Measurements from ENCODE around the gene RBBP5. TPM values are rescaled to one million over a fixed set of nuclear protein-coding genes. Genes with fewer than 3 reads are reported as not detected.

RBBP5 gene
- total and polyA plus RNA-seq, 2 experiments from 2014 or later, result 14.1 to 26.5 TPM

DNA sequence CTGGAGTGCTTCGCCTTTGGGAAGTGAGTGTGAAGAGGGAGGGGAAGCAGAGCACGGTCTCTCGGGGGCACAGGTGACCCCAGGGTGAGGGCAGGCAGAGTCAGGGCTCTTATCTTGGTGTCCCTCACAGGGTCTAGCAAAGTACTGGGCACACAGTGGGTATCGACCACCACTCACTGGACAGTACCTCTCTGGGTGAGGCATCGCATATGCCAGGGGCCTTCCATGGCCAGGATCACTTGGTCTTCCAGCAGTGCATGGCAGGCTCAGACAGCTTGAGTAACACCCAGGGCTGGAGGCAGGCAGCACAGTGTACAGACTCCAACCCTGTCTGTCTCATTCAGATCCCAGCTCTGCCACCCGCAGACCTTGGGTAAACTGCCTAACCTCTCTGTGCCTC, 62.1 kb downstream of the RBBP5 start:
- Histone ChIP-seq H3K4me3 (no peak overlapping the region), H3K27ac (ENCODE audit: low read depth) (no peak overlapping the region), H3K79me2 (replicated peaks; ENCODE audit: insufficient read depth) (no peaks in the 10 kb centered on the region), H4K20me1 (replicated peaks; ENCODE audit: insufficient read depth) (no peaks in the 10 kb centered on the region), H3K4me2 (no peak overlapping the region), H3F3A (replicated peaks; ENCODE audit: low read depth) (no peaks in the 10 kb centered on the region), H3K36me3 (ENCODE audit: insufficient read depth) (no peaks in the 10 kb centered on the region), H3K9me2 (ENCODE audit: insufficient read depth) (no peaks in the 10 kb centered on the region), H3K27me3 (ENCODE audit: insufficient read depth) (no peaks in the 10 kb centered on the region), H2AFZ (no peak overlapping the region), H3K4me1 (ENCODE audit: insufficient read depth) (no peaks in the 10 kb centered on the region)
- H3K27me3 Mint-ChIP-seq (ENCODE audit: insufficient read depth, low read depth, poor library complexity), result peaks cover 15% of the 10 kb centered on the region
- no peak overlapping the region for H3K27ac Mint-ChIP-seq
- no peaks in the 10 kb centered on the region for H3K9me3 Mint-ChIP-seq
- no peak for DNase-seq (ENCODE audit: low spot score)
- peaks cover 14% of the 10 kb centered on the region for H3K4me1 Mint-ChIP-seq
- H3K36me3 Mint-ChIP-seq (ENCODE audit: low read depth), result no peaks in the 10 kb centered on the region
- H3K4me3 Mint-ChIP-seq, result no peak overlapping the region
- ATAC-seq, result no peak
- TF ChIP-seq, protein P1, sequence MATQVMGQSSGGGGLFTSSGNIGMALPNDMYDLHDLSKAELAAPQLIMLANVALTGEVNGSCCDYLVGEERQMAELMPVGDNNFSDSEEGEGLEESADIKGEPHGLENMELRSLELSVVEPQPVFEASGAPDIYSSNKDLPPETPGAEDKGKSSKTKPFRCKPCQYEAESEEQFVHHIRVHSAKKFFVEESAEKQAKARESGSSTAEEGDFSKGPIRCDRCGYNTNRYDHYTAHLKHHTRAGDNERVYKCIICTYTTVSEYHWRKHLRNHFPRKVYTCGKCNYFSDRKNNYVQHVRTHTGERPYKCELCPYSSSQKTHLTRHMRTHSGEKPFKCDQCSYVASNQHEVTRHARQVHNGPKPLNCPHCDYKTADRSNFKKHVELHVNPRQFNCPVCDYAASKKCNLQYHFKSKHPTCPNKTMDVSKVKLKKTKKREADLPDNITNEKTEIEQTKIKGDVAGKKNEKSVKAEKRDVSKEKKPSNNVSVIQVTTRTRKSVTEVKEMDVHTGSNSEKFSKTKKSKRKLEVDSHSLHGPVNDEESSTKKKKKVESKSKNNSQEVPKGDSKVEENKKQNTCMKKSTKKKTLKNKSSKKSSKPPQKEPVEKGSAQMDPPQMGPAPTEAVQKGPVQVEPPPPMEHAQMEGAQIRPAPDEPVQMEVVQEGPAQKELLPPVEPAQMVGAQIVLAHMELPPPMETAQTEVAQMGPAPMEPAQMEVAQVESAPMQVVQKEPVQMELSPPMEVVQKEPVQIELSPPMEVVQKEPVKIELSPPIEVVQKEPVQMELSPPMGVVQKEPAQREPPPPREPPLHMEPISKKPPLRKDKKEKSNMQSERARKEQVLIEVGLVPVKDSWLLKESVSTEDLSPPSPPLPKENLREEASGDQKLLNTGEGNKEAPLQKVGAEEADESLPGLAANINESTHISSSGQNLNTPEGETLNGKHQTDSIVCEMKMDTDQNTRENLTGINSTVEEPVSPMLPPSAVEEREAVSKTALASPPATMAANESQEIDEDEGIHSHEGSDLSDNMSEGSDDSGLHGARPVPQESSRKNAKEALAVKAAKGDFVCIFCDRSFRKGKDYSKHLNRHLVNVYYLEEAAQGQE (IDR thresholded peaks at IDR 0.05; ENCODE audit: unreplicated experiment), result no peak
- TF ChIP-seq CREB1 (CRISPR knock-in tag; IDR thresholded peaks at IDR 0.05; ENCODE audit: low read depth), result no peak
- TF ChIP-seq EZH2 (IDR thresholded peaks at IDR 0.05; ENCODE audit: low read depth, unreplicated experiment), result no peak
- TF ChIP-seq, protein P2, sequence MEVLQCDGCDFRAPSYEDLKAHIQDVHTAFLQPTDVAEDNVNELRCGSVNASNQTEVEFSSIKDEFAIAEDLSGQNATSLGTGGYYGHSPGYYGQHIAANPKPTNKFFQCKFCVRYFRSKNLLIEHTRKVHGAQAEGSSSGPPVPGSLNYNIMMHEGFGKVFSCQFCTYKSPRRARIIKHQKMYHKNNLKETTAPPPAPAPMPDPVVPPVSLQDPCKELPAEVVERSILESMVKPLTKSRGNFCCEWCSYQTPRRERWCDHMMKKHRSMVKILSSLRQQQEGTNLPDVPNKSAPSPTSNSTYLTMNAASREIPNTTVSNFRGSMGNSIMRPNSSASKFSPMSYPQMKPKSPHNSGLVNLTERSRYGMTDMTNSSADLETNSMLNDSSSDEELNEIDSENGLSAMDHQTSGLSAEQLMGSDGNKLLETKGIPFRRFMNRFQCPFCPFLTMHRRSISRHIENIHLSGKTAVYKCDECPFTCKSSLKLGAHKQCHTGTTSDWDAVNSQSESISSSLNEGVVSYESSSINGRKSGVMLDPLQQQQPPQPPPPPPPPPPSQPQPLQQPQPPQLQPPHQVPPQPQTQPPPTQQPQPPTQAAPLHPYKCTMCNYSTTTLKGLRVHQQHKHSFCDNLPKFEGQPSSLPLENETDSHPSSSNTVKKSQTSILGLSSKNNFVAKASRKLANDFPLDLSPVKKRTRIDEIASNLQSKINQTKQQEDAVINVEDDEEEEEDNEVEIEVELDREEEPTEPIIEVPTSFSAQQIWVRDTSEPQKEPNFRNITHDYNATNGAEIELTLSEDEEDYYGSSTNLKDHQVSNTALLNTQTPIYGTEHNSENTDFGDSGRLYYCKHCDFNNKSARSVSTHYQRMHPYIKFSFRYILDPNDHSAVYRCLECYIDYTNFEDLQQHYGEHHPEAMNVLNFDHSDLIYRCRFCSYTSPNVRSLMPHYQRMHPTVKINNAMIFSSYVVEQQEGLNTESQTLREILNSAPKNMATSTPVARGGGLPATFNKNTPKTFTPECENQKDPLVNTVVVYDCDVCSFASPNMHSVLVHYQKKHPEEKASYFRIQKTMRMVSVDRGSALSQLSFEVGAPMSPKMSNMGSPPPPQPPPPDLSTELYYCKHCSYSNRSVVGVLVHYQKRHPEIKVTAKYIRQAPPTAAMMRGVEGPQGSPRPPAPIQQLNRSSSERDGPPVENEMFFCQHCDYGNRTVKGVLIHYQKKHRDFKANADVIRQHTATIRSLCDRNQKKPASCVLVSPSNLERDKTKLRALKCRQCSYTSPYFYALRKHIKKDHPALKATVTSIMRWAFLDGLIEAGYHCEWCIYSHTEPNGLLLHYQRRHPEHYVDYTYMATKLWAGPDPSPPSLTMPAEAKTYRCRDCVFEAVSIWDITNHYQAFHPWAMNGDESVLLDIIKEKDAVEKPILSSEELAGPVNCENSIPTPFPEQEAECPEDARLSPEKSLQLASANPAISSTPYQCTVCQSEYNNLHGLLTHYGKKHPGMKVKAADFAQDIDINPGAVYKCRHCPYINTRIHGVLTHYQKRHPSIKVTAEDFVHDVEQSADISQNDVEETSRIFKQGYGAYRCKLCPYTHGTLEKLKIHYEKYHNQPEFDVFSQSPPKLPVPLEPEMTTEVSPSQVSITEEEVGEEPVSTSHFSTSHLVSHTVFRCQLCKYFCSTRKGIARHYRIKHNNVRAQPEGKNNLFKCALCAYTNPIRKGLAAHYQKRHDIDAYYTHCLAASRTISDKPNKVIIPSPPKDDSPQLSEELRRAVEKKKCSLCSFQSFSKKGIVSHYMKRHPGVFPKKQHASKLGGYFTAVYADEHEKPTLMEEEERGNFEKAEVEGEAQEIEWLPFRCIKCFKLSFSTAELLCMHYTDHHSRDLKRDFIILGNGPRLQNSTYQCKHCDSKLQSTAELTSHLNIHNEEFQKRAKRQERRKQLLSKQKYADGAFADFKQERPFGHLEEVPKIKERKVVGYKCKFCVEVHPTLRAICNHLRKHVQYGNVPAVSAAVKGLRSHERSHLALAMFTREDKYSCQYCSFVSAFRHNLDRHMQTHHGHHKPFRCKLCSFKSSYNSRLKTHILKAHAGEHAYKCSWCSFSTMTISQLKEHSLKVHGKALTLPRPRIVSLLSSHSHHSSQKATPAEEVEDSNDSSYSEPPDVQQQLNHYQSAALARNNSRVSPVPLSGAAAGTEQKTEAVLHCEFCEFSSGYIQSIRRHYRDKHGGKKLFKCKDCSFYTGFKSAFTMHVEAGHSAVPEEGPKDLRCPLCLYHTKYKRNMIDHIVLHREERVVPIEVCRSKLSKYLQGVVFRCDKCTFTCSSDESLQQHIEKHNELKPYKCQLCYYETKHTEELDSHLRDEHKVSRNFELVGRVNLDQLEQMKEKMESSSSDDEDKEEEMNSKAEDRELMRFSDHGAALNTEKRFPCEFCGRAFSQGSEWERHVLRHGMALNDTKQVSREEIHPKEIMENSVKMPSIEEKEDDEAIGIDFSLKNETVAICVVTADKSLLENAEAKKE (CRISPR knock-in tag; IDR thresholded peaks at IDR 0.05), result no peak
- TF ChIP-seq STAT1 (IDR thresholded peaks at IDR 0.05; ENCODE audit: unreplicated experiment), result no peak
- TF ChIP-seq, protein P3, sequence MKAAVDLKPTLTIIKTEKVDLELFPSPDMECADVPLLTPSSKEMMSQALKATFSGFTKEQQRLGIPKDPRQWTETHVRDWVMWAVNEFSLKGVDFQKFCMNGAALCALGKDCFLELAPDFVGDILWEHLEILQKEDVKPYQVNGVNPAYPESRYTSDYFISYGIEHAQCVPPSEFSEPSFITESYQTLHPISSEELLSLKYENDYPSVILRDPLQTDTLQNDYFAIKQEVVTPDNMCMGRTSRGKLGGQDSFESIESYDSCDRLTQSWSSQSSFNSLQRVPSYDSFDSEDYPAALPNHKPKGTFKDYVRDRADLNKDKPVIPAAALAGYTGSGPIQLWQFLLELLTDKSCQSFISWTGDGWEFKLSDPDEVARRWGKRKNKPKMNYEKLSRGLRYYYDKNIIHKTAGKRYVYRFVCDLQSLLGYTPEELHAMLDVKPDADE (IDR thresholded peaks at IDR 0.05), result no peak
- no peak for TF ChIP-seq NANOG (IDR thresholded peaks at IDR 0.05; ENCODE audit: borderline replicate concordance)
- TF ChIP-seq EZH2phosphoT487 (IDR thresholded peaks at IDR 0.05; ENCODE audit: unreplicated experiment), result no peak
- TF ChIP-seq POLR2AphosphoS5 (IDR thresholded peaks at IDR 0.05; ENCODE audit: low read depth), result no peak
- TF ChIP-seq JUNB (IDR thresholded peaks at IDR 0.05; ENCODE audit: unreplicated experiment), result no peak
- no peak for TF ChIP-seq ZNF114 (CRISPR knock-in tag; IDR thresholded peaks at IDR 0.05)
- TF ChIP-seq, protein P4, sequence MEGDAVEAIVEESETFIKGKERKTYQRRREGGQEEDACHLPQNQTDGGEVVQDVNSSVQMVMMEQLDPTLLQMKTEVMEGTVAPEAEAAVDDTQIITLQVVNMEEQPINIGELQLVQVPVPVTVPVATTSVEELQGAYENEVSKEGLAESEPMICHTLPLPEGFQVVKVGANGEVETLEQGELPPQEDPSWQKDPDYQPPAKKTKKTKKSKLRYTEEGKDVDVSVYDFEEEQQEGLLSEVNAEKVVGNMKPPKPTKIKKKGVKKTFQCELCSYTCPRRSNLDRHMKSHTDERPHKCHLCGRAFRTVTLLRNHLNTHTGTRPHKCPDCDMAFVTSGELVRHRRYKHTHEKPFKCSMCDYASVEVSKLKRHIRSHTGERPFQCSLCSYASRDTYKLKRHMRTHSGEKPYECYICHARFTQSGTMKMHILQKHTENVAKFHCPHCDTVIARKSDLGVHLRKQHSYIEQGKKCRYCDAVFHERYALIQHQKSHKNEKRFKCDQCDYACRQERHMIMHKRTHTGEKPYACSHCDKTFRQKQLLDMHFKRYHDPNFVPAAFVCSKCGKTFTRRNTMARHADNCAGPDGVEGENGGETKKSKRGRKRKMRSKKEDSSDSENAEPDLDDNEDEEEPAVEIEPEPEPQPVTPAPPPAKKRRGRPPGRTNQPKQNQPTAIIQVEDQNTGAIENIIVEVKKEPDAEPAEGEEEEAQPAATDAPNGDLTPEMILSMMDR (conservative IDR thresholded peaks at IDR 0.05; ENCODE audit: low read depth in 2 of 2), result no peak
- no peak for TF ChIP-seq ZNF331 (CRISPR knock-in tag; IDR thresholded peaks at IDR 0.05; ENCODE audit: low read depth)
